ENCODE data around the gene GAK.

The GAK gene

DNA sequence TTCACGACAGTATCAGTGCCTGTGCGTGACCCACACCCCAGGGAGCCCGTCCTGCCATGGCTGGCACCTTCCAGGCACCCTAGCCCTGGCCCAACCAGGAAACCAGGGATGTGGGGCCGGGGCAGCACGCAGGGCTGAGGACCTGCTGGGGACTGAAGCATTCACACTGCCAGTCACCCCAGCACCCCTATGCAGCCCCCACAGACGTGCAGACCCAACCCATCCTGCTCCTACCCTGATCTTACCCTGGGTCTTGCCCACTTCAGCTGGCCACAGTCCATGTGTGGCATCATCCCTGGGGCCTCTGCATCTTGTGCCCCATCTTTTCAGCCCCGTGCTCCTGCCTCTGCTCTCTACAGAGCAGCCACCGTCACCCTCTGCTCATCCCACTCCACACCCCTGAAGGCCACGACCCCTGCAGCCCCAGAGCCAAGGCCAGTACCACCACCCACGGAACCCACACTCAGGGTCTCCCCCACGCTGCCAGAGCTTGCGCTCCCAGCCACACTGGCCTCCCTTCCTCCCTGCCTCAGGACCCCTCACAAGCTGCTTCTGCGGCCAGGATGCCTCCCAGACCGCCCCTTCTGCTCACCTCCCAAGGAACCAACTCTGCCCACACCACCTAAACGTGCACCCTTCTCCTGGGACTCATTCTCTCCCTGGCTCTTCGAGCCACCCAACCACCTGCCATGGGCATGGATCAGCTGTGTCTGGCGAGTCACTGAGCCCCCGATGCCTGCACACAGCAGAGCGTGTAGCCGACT, 25.6 kb downstream of the GAK start:
- no peak for DNase-seq

DNA sequence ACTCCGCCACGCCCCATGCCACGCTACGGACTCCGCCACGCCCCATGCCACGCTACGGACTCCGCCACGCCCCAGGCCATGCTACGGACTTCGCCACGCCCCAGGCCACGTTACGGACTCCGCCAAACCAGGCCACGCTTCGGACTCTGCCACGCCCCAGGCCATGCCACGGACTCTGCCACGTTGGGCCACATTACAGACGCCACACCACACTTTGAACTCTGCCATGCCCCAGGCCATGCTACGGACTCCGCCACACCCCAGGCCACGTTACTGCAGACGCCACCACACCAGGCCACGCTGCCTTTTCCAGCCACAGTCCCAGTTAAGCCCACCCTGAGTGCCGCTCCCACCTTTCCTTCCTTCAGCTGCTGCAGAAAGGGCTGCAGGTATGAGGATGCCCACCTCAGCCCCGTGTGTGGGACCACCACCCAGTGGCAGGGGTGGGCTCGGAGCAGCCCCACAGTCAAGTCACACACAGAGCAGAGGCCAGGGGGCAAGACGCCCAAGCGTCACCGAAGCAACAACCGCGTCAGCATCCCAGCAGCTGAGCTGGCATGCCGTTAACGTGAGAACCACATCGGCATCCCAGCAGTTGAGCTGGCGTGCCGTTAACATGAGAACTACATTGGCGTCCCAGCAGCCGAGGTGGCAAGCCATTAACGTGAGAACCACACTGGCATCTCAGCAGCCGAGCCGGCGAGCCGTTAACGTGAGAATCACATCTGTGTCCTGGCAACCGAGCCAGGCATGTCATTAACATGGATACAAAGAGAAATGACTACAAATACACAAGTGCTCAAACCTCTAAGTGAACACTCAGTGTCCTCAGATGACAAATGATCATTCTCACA, 26.4 kb downstream of the GAK start:
- DNase-seq, result no peak

DNA sequence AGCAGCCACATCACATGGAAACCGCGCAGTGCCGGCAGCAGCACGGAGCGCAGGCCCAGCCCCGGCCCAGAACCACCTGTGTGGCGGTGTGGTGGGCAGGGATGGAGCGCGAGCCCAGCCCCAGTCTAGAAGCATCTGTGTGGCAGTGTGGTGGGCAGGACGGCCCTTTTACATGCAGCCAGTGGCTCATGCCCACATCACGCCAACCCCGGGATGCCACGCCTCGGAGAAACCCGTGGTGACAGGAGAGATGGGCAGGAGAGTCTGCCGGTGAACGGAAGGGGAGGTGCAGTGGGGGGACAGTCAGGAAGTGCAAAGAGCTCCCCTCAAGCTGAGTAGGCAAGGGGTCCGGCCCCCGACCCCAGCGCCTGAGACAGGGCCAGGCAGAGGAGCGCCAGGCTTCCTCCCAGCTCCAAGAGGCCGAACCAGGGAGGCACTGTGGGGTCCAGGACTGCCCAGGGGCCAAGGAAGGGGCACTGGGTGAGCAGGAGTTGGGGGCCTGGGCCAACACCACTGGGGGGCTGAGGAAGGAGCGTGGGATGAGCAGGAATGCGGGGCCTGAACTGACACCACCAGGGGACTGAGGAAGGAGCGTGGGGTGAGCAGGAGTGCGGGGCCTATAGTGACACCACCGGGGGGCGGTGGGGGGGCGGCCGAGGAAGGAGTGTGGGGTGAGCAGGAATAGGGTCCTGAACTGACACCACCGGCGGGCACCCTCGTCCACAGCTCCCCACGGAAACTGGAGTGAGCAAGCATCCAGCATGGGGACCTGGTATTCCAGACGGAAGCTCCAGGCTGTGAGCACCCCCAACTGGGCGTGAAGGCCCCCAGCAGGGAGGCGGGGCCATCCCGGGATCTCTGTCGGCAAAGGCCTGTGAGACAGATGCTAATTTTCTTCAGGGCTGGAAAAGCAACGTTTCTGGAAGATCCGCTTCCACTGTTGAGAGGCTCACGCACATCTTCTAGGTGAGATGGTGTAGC, 28.8 kb downstream of the GAK start:
- DNase-seq, result no peak

DNA sequence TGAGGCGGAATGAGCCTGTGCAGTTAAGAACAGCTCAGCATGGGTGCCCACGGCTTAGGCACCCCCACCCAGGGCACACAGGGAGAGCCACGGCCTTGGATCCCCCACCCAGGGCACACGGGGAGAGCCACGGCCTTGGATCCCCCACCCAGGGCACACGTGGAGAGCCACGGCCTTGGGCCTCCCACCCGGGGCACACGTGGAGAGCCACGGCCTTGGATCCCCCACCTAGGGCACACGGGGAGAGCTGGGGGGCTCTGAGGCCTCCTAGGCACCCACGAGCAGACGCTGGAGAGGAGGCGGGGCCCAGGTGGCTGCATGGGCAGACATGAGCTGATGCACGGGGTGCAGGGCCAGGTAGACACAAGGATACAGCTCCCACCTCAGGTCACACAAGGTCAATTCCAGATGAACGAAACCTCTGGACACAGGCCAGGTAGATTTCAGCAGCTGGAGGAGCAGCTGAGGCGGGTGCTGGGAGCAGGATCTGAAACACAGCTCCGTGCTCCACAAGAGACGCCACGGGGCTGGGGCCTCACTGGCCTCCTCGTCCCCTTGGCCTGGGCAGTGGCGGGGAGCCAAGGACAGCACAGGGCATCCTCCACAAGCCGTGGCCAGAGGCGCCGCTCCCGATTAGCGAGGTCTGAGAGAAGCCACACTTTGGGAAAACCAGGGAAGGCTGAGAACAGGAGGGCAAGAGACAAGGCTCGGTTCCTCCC, 30.8 kb downstream of the GAK start:
- DNase-seq, result no peak

DNA sequence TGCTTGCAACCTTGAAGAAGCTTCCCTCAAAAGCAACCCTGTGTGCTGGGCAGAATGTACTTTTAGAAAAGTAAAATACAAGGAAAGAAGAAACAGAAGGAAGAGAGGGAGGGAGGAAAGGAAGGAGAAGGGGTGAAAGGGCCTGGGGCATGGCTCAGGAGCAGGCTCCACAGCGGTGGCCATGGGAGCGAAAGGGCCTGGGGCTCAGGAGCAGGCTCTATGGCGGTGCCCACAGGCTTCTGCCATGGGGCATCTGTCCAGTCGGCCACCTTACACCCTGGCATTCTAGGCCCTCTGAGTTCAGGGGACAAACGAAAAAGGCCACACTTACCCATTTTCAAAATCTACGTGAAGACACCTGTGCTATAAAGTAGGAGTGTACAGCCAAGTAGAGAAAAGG, 31.4 kb downstream of the GAK start:
- DNase-seq, result no peak

DNA sequence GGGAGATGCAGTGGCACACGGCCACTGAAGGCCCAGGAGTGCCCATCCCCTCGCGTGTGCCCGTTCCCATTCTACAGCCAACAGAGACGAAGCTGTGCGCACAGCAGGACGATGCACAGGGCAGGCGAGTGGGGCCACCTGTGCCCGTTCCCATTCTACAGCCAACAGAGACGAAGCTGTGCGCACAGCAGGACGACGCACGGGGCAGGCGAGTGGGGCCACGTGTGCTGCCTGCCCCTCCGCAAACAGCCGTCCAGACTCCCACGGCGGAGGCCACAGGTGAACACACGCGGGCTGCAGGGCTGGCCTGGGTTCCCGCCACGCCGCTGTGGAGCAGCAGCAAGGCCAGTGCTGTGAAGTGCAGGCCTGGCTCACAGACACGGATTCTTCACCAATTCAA, 32.0 kb downstream of the GAK start:
- DNase-seq, result no peak

DNA sequence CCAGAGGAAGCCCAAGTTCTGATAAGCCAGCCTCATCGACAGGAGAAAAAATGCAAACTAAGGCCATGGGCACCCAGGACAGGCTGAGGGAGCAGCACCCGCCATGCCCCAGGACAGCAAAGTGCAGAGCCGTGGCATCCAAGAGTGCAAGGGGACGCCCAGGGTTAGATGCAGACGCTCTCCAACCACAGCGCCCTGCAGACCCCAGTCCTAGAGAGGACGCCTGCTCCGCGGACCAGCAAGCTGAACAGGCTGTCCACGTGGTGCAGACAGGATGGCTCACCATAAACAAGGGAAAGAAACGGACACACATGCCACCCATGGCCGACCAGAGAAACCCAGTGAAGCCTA, 32.6 kb downstream of the GAK start:
- no peak for DNase-seq

DNA sequence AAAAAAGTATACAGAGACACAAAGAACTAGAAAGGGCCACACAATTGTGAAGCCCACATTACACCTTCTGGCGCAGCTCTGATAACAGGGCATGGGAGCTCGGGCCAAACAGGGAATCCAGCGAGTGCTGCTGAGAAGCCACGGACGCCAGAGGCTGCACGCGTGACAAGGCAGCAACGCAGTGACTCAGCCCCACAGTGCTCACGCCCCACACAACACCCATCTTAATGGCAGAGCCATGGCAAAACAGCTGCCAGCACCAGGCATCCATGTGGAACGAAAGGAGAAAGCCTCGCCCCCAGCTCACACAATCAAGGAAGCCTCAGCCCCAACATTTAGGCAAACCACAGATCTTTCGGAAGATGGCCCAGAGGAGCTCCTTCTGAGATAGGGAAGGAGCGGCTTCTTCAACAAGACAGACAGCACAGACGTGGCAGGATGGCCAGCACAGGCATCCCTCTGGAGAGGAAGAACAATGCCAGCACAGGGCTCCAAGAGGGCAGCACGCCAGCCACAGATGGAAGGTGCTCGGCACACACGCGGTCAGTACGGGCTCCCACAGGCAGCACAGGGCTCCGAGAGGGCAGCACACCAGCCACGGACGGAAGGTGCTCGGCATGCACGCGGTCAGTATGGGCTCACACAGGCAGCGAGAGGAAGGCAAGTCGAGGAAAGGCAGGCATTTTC, 33.1 kb downstream of the GAK start:
- DNase-seq, result no peak

DNA sequence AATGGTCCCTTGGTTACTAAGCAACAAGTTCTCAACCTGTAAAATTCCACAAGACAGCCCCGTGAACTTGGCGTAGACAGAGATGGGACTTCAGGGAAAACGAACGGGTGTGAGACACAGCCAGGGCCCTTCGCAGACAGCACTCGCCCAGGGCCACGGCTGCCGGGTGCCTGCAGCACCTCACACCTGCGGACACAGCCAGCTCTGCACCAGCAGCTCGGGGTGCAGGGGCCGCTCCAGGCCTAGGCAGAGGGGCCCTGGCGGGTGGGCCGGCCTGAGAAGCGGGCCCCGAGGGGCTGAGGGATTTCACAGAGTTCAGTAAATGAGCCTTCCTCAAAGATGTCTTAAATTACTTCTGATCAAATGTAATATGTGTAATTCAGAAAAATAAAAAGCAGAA, 34.0 kb downstream of the GAK start:
- DNase-seq, result no peak

DNA sequence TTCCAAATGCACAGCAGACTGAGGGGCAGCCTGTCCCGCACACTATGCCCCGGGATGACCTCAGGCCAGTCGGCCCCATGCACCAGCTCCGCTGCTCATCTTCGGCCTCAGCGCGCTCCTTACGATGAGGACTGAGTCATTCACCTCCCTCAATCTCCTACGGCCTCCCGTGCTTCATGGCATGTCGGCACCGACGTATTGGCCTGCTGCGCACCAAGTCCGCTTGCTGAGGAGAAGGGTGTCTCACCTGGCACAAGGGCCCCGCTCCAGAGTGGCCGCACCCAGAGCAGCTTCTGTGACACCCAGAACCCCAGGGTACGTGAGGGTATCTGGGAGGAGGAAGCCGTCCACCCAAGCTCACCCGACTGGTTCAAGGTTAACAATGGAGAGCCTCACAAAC, 35.5 kb downstream of the GAK start:
- DNase-seq, result no peak

DNA sequence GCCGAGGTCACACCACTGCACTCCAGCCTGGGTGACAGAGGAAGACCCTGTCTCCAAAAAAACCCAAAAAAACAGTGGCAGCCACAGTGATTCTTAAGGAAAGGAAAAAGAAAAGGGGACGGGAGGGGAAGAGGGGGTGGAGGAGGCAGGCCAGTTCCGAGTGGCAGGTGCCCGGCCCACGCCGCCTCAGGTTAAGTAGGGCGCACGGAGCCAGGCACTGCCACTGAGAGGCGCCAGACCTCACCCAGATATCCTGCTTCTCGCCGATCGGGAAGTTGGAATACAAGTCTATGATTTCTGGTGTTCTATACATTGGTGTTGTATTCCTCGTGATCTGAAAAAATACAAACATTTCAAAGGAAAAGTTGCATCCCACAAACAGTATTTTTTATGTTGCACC, 35.9 kb downstream of the GAK start:
- no peak for DNase-seq

DNA sequence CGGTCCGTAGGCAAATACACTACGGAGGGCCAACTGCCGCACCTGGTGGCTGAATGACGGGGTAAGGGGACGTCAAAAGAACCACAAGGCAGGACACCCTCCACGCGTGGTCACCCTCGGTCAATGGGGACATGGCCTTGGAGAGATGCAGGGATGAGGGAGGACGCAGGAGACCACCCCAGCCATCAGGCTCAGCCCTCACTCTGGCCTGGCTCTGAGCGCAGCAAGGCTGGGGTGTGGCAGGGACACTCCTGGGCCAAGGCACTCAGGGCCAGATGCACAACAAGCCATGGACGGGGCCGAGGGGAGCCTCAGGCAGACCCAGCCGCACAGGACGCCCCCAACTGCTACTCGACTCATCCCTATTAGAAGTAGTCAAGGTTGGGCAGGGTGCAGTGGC, 36.5 kb downstream of the GAK start:
- no peak for DNase-seq

DNA sequence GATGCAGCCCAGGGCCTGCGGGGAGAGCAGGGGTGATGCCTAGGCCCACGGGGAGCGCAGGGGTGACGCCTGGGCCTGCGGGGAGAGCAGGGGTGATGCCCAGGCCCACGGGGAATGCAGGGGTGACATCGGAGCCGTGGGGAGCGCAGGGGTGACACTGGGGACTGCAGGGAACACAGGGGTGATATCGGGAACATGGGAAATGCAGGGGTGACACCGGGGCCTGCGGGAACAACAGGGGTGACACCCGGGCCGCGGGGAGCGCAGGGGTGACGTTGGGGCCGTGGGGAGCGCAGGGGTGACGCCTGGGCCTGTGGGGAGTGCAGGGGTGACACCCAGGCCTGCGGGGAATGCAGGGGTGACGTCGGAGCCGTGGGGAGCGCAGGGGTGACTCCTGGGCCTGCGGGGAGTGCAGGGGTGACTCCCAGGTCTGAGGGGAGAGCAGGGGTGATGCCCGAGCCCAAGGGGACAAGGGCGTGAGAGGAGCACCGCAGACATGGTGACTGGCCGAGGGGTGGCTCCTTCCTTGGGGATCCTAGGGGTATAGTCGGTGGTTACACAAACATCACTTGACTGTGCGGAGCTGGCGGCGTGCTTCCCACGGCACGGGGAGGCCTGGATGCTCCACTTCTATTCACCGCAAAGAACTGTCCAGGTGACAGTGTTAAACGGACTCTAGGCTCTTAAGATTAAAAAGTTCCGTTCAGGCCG, 38.0 kb downstream of the GAK start:
- no peak for DNase-seq

DNA sequence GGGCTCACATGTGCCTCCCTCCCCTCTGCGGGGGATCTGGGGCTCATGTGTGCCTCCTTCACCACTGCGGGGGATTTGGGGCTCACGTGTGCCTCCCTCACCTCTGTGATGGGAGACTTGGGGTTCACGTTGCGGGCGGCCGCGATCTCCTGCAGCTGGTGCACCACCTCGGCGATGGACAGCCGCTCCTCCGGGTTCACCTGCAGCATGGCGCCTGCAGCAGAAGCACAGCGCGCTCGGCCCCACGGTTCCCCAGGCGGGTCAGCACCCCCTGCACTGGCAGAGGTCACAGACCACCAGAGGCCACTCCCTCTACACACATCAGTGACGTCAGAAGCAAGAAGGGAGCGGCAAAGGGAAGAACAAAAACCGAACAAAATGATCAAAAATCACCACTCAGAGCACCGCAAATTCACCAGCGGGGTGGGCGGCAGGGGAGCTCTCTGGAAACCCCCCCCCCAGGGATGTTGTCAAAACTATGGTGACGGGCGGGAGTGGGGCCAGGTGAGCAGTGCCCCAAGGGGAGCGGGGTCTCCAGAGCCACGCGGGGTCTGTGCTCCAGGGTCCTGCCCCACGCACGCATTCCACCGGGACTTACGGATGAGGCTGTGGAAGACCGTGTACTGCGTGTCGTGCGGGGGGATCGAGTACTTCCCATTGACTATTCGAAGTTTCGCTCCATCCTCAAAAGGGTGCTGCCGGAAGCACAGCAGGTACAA, 38.7 kb downstream of the GAK start:
- DNase-seq, result no peak

DNA sequence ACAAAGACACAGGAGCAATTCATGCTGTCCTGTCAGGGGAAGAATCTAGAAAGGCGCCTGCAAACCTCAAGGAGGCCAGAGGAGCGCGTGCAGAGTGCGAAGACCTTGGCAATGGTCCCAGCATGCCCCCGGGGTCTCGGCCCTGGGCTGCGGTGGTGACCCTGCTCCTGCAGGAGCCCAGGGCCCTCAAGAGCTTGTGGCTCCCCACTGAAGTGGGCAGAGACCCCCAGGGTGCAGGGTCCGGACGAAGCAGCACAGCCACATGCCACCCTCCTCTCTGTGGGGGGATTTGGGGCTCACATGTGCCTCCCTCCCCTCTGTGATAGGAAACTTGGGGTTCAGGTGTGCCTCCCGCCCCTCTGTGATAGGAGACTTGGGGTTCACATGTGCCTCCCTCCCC, 39.3 kb downstream of the GAK start:
- DNase-seq, result no peak

DNA sequence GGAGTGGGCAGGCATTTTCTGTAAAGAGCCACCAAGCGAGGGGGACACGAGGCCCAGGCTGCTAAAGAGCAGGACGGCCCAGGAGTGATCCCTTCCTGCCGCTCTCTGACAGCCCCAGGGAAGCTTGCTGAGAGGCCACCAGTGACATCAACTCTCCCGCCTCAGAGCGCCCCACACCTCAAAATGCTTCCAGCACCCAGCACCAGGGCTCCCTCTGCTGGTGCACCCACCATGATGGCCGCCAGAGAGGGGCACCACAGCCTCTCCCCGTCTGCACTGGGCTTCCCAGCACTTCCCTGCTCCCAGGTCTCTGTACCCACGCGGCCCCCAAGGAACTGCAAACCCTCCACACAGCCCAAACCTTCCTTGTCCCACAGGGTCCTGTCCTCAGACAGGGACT, 40.4 kb downstream of the GAK start:
- DNase-seq, result no peak

DNA sequence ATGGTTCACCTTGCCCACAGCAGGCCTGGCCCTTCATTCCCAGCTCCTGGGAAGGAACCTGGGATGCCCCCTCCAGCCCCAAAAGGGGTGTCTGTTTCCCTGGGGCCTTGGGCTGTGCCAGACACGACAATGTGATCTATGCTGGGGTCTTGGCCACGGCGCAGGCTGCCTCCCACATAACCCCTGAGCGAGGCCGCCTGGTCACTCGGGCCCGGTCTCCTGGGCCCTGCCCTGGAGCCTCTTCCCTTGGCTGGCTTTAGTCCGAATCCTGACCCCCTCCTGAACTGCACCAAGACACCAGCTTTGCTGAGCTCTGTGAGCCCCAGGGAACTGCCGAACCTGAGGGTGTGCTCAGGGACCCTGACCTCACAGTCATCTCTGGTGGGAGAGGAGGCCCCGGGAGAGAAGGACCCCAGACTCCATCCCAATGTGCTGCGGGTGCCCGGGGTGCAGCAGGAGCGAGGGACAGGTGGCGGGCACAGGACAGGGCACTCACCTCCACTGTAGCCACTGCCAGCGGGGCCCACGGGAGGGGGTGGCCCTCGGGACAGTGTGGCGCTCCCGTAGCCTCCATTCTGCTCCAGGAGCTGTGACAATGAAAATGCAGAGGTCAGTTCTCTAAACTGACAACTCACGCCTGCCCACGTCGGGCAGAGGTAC, 42.0 kb downstream of the GAK start:
- DNase-seq, result no peak

DNA sequence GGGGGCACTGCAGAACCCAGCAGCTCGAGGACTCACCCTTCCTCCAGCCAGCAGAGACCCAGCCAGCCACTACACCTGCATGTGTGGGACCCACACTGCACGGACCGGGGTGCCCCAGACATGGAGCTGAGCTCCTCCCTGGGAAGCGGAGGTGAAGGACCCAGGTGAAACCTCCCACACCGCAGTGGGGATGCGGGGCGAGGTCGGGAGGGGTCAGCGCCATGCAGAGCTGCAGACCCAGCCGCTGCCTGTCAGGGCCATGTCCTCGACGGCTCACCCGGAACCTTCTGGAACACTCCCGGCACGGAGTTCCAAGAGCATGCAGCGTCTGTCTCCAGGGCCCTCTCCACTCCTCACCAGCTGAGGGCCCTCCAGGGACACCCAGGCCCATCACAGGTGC, 42.6 kb downstream of the GAK start:
- DNase-seq, result no peak

DNA sequence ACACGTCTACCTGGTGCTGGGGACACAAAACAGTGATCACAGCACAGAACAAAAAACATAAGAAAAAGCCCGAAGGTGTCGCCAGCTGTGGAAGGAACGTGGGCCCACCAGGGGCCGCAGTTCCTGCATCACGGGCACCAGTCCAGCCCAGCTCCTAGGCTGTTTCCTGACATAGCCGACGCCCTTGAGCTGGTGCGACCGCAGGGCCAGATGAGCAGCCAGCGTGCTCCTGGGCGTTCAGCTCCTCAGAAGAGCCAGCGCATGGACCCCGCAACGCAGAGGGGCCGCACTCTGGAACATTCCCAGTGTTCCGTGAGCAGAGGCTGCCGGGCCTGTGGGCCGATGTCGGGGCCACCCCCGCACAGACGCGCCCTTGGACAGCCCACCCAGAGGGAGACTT, 44.1 kb downstream of the GAK start:
- DNase-seq, result no peak
